ENCODE results near the gene PALLD. TPM values are rescaled to one million over a fixed set of nuclear protein-coding genes. Genes with fewer than 3 reads are reported as not detected.
A peak's percentile ranks its signal among the peaks of the same experiment; 100 is the strongest.

The PALLD gene
- total RNA-seq, 1 donor from 2014 or later: 104 TPM

DNA sequence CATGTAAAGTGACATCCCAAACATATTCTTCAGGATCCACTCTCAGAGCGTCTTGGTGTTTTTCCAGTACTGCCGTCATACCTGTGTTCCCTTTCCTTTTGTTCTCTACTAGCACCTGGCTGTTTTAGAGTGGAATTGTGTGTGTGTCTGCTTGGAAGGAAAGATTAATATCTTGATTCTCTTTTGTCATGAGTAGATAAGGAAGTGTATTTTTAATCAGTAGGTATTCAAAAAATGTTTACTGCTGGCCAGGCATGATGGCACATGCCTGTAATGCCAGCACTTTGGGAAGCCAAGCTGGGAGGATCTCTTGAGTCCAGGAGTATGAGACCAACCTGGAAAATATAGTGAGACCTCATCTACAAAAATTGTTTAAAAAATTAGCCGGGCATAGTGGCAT, 314.4 kb downstream of the PALLD start:
- no peak for ATAC-seq
- intact Hi-C loops (cut with DNase I): no loop called here
- DNase-seq (ENCODE audit: low spot score): no peak

GRCh38 chr4:168811786-168812651, 315.2 kb downstream of the PALLD start:
- no peak for DNase-seq (ENCODE audit: low spot score)
- ATAC-seq: no peak
- intact Hi-C loops (cut with DNase I): no loop called here

- DNase-seq (ENCODE audit: low spot score) (no peak), ATAC-seq (no peak)
- intact Hi-C loops (cut with DNase I): no loop called here
Measured at GRCh38 chr4:168812806-168813205, 316.0 kb downstream of the PALLD start.

GRCh38 chr4:168813890-168814289, 317.0 kb downstream of the PALLD start:
- DNase-seq (ENCODE audit: low spot score) (no peak), ATAC-seq (no peak)
- intact Hi-C loops (cut with DNase I): no loop called here

GRCh38 chr4:168815379-168816345, 318.8 kb downstream of the PALLD start:
- DNase-seq (ENCODE audit: low spot score) (no peak), ATAC-seq (peak; percentile 35)
- intact Hi-C loops (cut with DNase I): no loop called here

GRCh38 chr4:168817370-168817769, 320.5 kb downstream of the PALLD start:
- ATAC-seq: no peak
- no peak for DNase-seq (ENCODE audit: low spot score)
- intact Hi-C loops (cut with DNase I): no loop called here

GRCh38 chr4:168822481-168822880, 325.6 kb downstream of the PALLD start:
- no peak for ATAC-seq
- no peak for DNase-seq (ENCODE audit: low spot score)
- intact Hi-C loops (cut with DNase I): no loop called here

- intact Hi-C loops (cut with DNase I): no loop called here
- ATAC-seq (no peak), DNase-seq (ENCODE audit: low spot score) (no peak)
Measured at GRCh38 chr4:168825975-168826374, 329.1 kb downstream of the PALLD start.

GRCh38 chr4:168826620-168827019, 329.8 kb downstream of the PALLD start:
- ATAC-seq: no peak
- DNase-seq (ENCODE audit: low spot score): no peak
- intact Hi-C loops (cut with DNase I): no loop called here

GRCh38 chr4:168830777-168831512, 334.1 kb downstream of the PALLD start:
- DNase-seq (ENCODE audit: low spot score) (no peak), ATAC-seq (peak; percentile 41)
- intact Hi-C loops (cut with DNase I): no loop called here

GRCh38 chr4:168831585-168831918, 334.7 kb downstream of the PALLD start:
- ATAC-seq: peak; percentile 19

GRCh38 chr4:168831919-168832762, 335.3 kb downstream of the PALLD start:
- ATAC-seq: peak; percentile 93
- intact Hi-C loops (cut with DNase I): no loop called here

More at GRCh38 chr4:168831585-168831918, 334.7 kb downstream of the PALLD start:
- no peak for DNase-seq (ENCODE audit: low spot score)
- intact Hi-C loops (cut with DNase I): no loop called here

GRCh38 chr4:168832763-168833575, 336.1 kb downstream of the PALLD start:
- peak; percentile 51 for ATAC-seq
- intact Hi-C loops (cut with DNase I): no loop called here

More at GRCh38 chr4:168831919-168832762, 335.3 kb downstream of the PALLD start:
- peak; percentile 89 for DNase-seq (ENCODE audit: low spot score)

GRCh38 chr4:168833881-168834280, 337.0 kb downstream of the PALLD start:
- ATAC-seq: no peak
- intact Hi-C loops (cut with DNase I): no loop called here
- DNase-seq (ENCODE audit: low spot score): no peak

More at GRCh38 chr4:168832763-168833575, 336.1 kb downstream of the PALLD start:
- DNase-seq (ENCODE audit: low spot score): peak; percentile 74

- intact Hi-C loops (cut with DNase I): no loop called here
- ATAC-seq: no peak
- no peak for DNase-seq (ENCODE audit: low spot score)
Measured at GRCh38 chr4:168835880-168836454, 339.1 kb downstream of the PALLD start.

DNA sequence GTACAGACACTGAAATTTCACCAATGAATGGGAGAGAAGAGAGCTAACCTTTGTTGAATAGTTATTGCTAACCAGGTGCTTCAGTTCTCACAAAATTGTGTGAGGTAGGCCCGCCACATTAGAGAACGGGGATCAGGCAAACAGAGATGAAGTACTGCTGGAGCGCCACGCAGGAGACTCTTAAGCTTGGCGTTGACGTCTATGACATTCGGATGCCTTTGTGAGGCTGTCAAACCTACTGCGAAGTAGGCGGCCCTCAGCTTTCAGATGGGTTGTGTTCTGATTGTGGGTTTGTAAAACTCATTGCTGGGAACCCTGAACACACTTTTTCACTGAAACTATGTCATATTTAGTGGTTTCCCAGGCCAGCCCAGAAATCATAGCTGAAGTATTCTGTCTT, 339.6 kb downstream of the PALLD start:
- DNase-seq (ENCODE audit: low spot score): no peak
- ATAC-seq: no peak
- intact Hi-C loops (cut with DNase I): no loop called here

- no peak for DNase-seq (ENCODE audit: low spot score)
- no peak for ATAC-seq
- intact Hi-C loops (cut with DNase I): no loop called here
Measured at GRCh38 chr4:168837922-168838321, 341.1 kb downstream of the PALLD start.
